Lower lobe of right lung (tissue), 2 donors: ENCODE results near the gene LGR4. TPM values are rescaled to one million over a fixed set of nuclear protein-coding genes. Genes with fewer than 3 reads are reported as not detected.

ENCODE experiments used
- ATAC-seq, 2 donors: fragments of 200-7000 bp; cut with Tn5 transposase; one replicate each; pipeline ENCODE4 v1.9.1; 2020 to 2022; ENCODE audit warnings: mild to moderate bottlenecking in 2 of 2, moderate library complexity in 2 of 2
- DNase-seq: peaks from one replicate; pipeline ENCODE4 v3.0.0-alpha.2; 2020
- H3K27ac ChIP-seq: fragments of 200-600 bp; one replicate; pipeline ENCODE4 v1.8.0; 2022
- H3K27me3 ChIP-seq: fragments of 200-600 bp; one replicate; pipeline ENCODE4 v1.8.0; 2022; ENCODE audit warnings: low read depth
- H3K36me3 ChIP-seq: fragments of 200-600 bp; one replicate; pipeline ENCODE4 v1.8.0; 2022; ENCODE audit warnings: mild to moderate bottlenecking
- H3K4me1 ChIP-seq: fragments of 200-600 bp; one replicate; pipeline ENCODE4 v1.8.0; 2022
- H3K4me3 ChIP-seq: fragments of 200-600 bp; one replicate; pipeline ENCODE4 v1.8.0; 2022; ENCODE audit warnings: mild to moderate bottlenecking
- H3K9me3 ChIP-seq: fragments of 200-600 bp; one replicate; pipeline ENCODE4 v1.8.0; 2022
- CTCF ChIP-seq: fragments of 200-600 bp; IDR thresholded peaks from one replicate; pipeline ENCODE4 v1.8.0; 2022; ENCODE audit warnings: antibody characterized with exemption, mild to moderate bottlenecking
- intact Hi-C: fragments of 100-400 bp; cut with DNase I; formaldehyde crosslinking; loops from one replicate; pipeline ENCODE4 v1.11.0; 2022
- total RNA-seq: library from RNA; stranded (reverse); fragmentation: NEBNext Ultra II Directional; extraction: Animal tissue kit (Norgen Biotek cat#: 25700); gene quantifications from one replicate; pipeline ENCODE4 v1.2.1, GENCODE V29; 2021
- donor health status: DM: no; HTN: yes; CAD: no; lungs with severe emphysema.

The LGR4 gene
- total RNA-seq, 1 donor from 2014 or later, result 7.5 TPM

DNA sequence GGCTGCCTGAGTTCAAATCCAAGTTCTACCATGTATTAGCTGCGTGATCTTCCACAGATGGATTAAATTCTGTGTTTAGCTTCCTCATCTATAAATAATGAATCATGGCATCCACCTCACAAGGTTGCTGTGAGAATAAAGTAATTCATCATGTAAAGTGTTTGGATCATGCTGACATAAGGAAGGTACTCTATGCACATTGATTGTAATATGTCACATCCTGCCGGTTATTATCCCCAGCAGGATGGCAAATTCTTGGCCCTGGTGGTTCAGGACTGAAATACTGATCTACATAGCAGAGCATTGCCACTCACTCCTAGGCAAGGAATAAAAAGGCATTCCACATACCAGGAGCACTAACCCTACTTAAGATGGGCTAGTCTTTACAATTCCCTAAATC, 40.8 kb downstream of the LGR4 start:
- DNase-seq (no peak), ATAC-seq (no peak)
- Histone ChIP-seq H3K4me3 (no peak overlapping the region), H3K36me3 (no peaks in the 10 kb centered on the region), H3K4me1 (no peaks in the 10 kb centered on the region), H3K27me3 (no peaks in the 10 kb centered on the region), H3K27ac (no peak overlapping the region), H3K9me3 (no peaks in the 10 kb centered on the region)
- intact Hi-C loops, result no loop called here
- TF ChIP-seq CTCF, result no peak

- TF ChIP-seq CTCF, result no peak
- intact Hi-C loops, result no loop called here
- H3K9me3 ChIP-seq, result no peaks in the 10 kb centered on the region
- no peaks in the 10 kb centered on the region for H3K27me3 ChIP-seq
- no peak for ATAC-seq
- H3K4me1 ChIP-seq, result no peaks in the 10 kb centered on the region
- no peaks in the 10 kb centered on the region for H3K36me3 ChIP-seq
- DNase-seq, result no peak
- H3K27ac ChIP-seq, result no peak overlapping the region
- H3K4me3 ChIP-seq, result no peak overlapping the region
Measured at GRCh38 chr11:27429761-27430393, 42.7 kb downstream of the LGR4 start.

DNA sequence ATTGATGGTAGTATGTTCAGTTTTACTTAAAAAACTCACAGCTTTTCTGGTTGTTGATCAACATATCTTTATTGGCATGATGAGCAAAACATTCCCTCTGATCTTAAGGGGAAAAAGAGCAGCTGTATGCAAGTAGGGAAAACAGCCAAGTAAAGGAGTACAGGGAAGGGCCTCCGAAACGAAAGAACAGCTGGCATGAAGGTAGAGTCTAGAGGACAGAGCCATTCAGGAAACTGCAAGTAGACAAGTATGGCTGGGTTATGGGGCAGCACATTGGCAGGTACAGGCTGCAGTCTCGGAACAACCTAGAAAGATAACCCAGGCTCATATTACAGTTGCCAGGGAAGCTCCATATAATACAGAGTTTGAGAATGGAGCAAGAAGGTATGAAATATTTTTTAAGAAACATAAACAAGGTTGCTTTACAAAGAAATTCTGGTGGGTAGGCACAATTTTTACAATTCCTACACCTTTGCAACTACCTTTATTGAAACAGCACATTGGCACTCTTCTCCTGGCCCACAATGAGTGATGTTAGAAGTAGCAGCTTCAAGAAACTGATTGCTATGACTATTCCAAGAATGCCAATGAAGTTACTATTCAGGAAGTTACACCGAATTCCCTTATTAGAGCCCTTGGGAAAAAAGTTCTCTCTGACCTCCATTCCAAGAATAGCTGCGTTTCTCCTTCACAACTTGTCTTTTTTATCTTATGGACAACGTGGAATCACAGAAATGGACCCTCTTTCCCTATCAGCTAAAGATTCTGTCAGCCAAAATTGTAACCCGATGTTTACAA, 45.2 kb downstream of the LGR4 start:
- no peak for DNase-seq
- no peak for TF ChIP-seq CTCF
- Histone ChIP-seq H3K4me1 (no peaks in the 10 kb centered on the region), H3K9me3 (no peaks in the 10 kb centered on the region), H3K27ac (no peak overlapping the region), H3K27me3 (no peaks in the 10 kb centered on the region), H3K36me3 (no peaks in the 10 kb centered on the region), H3K4me3 (no peak overlapping the region)
- ATAC-seq, result no peak
- intact Hi-C loops, result no loop called here

- no peaks in the 10 kb centered on the region for H3K27me3 ChIP-seq
- H3K4me1 ChIP-seq, result no peaks in the 10 kb centered on the region
- intact Hi-C loops, result no loop called here
- H3K27ac ChIP-seq, result no peak overlapping the region
- no peak for DNase-seq
- no peak for ATAC-seq
- H3K36me3 ChIP-seq, result no peaks in the 10 kb centered on the region
- TF ChIP-seq CTCF, result no peak
- no peaks in the 10 kb centered on the region for H3K9me3 ChIP-seq
- H3K4me3 ChIP-seq, result no peak overlapping the region
Measured at GRCh38 chr11:27425814-27426213, 46.8 kb downstream of the LGR4 start.

- DNase-seq, result no peak
- intact Hi-C loops, result no loop called here
- peak; percentile 59 to 60 for ATAC-seq
- no peaks in the 10 kb centered on the region for H3K27me3 ChIP-seq
- TF ChIP-seq CTCF, result no peak
- no peaks in the 10 kb centered on the region for H3K4me1 ChIP-seq
- no peak overlapping the region for H3K27ac ChIP-seq
- no peaks in the 10 kb centered on the region for H3K36me3 ChIP-seq
- no peak overlapping the region for H3K4me3 ChIP-seq
- no peaks in the 10 kb centered on the region for H3K9me3 ChIP-seq
Measured at GRCh38 chr11:27423125-27423524, 49.5 kb downstream of the LGR4 start.
